SK-N-SH treated with all-trans-retinoic acid at 6 μM for 48 hours (cell line): ENCODE data around the gene DGUOK.

Experiments
- ARNTL ChIP-seq: fragments of 450-650 bp; formaldehyde crosslinking; IDR thresholded peaks from 2 replicates; pipeline ENCODE4 v1.5.0; 2020; ENCODE audit warnings: low read depth, mild to moderate bottlenecking, moderate library complexity, borderline replicate concordance
- CSDC2 ChIP-seq: fragments of 250-450 bp; sonication (Bioruptor Pico); IDR thresholded peaks from 2 replicates; pipeline ENCODE4 v1.5.0; 2020; ENCODE audit warnings: mild to moderate bottlenecking, moderate library complexity
- ESRRG ChIP-seq: fragments of 250-450 bp; sonication (Bioruptor Pico); IDR thresholded peaks from 2 replicates; pipeline ENCODE4 v1.6.1; 2021; ENCODE audit warnings: mild to moderate bottlenecking
- ISL1 ChIP-seq: fragments of 250-450 bp; sonication (Bioruptor Pico); IDR thresholded peaks from 2 replicates; pipeline ENCODE4 v2.1.2; 2022; ENCODE audit warnings: mild to moderate bottlenecking, moderate library complexity
- PATZ1 ChIP-seq: fragments of 250-450 bp; sonication (Bioruptor Pico); IDR thresholded peaks from 2 replicates; pipeline ENCODE4 v1.8.0; 2020; ENCODE audit warnings: mild to moderate bottlenecking, moderate library complexity, borderline replicate concordance
- POU6F1 ChIP-seq: fragments of 250-450 bp; sonication (Bioruptor Pico); IDR thresholded peaks from 2 replicates; pipeline ENCODE4 v1.8.0; 2021; ENCODE audit warnings: low read depth, mild to moderate bottlenecking, moderate library complexity, borderline replicate concordance
- ZC3H10 ChIP-seq: fragments of 250-450 bp; sonication (Bioruptor Pico); IDR thresholded peaks from 2 replicates; pipeline ENCODE4 v1.5.1; 2021; ENCODE audit warnings: mild to moderate bottlenecking, moderate library complexity
- ZFP3 ChIP-seq: fragments of 250-450 bp; sonication (Bioruptor Pico); IDR thresholded peaks from 2 replicates; pipeline ENCODE4 v1.5.0; 2020; ENCODE audit warnings: mild to moderate bottlenecking, moderate library complexity
- ZFP30 ChIP-seq: fragments of 450-650 bp; formaldehyde crosslinking; IDR thresholded peaks from 2 replicates; pipeline ENCODE4 v1.5.0; 2022; ENCODE audit warnings: mild to moderate bottlenecking, moderate library complexity
- TF ChIP-seq, protein P1 (sequence below): fragments of 250-450 bp; sonication (Bioruptor Pico); IDR thresholded peaks from 2 replicates; pipeline ENCODE4 v1.5.0; 2020; ENCODE audit warnings: mild to moderate bottlenecking, moderate library complexity
- TF ChIP-seq, protein P2 (sequence below): fragments of 250-450 bp; sonication (Bioruptor Pico); IDR thresholded peaks from 2 replicates; pipeline ENCODE4 v1.5.1; 2020; ENCODE audit warnings: low read depth, mild to moderate bottlenecking, moderate library complexity

GRCh38 chr2:73922681-73923080 lies 4.0 kb upstream of the DGUOK start:
- TF ChIP-seq ARNTL (CRISPR knock-in tag) = no peak
- TF ChIP-seq PATZ1 (CRISPR knock-in tag) = no peak
- no peak for TF ChIP-seq ESRRG (CRISPR knock-in tag)
- TF ChIP-seq, protein P1, sequence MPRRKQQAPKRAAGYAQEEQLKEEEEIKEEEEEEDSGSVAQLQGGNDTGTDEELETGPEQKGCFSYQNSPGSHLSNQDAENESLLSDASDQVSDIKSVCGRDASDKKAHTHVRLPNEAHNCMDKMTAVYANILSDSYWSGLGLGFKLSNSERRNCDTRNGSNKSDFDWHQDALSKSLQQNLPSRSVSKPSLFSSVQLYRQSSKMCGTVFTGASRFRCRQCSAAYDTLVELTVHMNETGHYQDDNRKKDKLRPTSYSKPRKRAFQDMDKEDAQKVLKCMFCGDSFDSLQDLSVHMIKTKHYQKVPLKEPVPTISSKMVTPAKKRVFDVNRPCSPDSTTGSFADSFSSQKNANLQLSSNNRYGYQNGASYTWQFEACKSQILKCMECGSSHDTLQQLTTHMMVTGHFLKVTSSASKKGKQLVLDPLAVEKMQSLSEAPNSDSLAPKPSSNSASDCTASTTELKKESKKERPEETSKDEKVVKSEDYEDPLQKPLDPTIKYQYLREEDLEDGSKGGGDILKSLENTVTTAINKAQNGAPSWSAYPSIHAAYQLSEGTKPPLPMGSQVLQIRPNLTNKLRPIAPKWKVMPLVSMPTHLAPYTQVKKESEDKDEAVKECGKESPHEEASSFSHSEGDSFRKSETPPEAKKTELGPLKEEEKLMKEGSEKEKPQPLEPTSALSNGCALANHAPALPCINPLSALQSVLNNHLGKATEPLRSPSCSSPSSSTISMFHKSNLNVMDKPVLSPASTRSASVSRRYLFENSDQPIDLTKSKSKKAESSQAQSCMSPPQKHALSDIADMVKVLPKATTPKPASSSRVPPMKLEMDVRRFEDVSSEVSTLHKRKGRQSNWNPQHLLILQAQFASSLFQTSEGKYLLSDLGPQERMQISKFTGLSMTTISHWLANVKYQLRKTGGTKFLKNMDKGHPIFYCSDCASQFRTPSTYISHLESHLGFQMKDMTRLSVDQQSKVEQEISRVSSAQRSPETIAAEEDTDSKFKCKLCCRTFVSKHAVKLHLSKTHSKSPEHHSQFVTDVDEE (CRISPR knock-in tag) = no peak
- TF ChIP-seq, protein P2, sequence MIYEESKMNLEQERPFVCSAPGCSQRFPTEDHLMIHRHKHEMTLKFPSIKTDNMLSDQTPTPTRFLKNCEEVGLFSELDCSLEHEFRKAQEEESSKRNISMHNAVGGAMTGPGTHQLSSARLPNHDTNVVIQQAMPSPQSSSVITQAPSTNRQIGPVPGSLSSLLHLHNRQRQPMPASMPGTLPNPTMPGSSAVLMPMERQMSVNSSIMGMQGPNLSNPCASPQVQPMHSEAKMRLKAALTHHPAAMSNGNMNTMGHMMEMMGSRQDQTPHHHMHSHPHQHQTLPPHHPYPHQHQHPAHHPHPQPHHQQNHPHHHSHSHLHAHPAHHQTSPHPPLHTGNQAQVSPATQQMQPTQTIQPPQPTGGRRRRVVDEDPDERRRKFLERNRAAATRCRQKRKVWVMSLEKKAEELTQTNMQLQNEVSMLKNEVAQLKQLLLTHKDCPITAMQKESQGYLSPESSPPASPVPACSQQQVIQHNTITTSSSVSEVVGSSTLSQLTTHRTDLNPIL (CRISPR knock-in tag) = no peak
- TF ChIP-seq CSDC2 (CRISPR knock-in tag) = no peak
- TF ChIP-seq ISL1 (CRISPR knock-in tag) = no peak
- TF ChIP-seq POU6F1 (CRISPR knock-in tag) = no peak
- no peak for TF ChIP-seq ZFP30 (CRISPR knock-in tag)
- TF ChIP-seq ZC3H10 (CRISPR knock-in tag) = no peak
- no peak for TF ChIP-seq ZFP3 (CRISPR knock-in tag)
